ENCODE results near the gene LTN1.
"Not testable (repeated sequence)": the region's sequence is repeated elsewhere in the genome, so short reads cannot be mapped to it uniquely, and the experiment has no call there.

Gene LTN1, protein sequence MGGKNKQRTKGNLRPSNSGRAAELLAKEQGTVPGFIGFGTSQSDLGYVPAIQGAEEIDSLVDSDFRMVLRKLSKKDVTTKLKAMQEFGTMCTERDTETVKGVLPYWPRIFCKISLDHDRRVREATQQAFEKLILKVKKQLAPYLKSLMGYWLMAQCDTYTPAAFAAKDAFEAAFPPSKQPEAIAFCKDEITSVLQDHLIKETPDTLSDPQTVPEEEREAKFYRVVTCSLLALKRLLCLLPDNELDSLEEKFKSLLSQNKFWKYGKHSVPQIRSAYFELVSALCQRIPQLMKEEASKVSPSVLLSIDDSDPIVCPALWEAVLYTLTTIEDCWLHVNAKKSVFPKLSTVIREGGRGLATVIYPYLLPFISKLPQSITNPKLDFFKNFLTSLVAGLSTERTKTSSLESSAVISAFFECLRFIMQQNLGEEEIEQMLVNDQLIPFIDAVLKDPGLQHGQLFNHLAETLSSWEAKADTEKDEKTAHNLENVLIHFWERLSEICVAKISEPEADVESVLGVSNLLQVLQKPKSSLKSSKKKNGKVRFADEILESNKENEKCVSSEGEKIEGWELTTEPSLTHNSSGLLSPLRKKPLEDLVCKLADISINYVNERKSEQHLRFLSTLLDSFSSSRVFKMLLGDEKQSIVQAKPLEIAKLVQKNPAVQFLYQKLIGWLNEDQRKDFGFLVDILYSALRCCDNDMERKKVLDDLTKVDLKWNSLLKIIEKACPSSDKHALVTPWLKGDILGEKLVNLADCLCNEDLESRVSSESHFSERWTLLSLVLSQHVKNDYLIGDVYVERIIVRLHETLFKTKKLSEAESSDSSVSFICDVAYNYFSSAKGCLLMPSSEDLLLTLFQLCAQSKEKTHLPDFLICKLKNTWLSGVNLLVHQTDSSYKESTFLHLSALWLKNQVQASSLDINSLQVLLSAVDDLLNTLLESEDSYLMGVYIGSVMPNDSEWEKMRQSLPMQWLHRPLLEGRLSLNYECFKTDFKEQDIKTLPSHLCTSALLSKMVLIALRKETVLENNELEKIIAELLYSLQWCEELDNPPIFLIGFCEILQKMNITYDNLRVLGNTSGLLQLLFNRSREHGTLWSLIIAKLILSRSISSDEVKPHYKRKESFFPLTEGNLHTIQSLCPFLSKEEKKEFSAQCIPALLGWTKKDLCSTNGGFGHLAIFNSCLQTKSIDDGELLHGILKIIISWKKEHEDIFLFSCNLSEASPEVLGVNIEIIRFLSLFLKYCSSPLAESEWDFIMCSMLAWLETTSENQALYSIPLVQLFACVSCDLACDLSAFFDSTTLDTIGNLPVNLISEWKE (N-terminal part only)

DNA sequence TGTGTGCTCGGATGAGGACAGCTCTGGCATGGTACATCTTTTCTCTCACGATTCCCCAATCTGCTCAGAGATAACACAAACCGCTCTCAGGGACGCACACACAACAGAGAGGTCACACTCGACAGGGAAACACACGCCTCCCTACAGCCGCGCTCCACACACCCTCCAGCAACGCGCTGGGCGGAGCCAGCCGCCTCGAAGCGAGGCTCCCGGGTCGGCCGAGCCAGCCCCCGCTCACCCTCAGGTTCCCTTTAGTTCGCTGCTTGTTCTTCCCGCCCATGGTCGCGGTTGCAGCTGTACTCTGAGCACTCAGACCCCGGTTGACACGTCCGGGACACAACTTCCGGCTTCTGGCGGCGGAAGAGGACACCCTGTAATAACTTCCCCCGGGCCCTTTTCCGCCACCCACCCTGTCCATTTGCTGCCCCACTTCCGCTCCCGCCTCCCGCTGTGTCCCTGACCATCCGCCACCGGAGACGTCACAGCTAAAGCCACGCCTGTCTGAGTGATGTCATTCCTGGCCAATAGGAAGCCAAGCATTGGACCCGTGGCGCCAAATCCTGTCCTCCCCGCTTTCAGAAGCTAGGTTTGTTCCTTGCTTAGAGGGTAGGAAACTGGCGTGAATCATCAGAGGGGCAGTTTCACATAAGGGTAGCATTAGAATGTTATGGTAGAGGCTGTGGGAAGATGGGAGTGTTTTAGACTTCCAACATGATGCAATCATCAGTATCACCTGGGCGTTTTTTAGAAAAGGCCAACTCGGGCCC lies at the start of gene LTN1:
LTN1 (minus strand) TSS at position 352 of the 767 bp plus-strand sequence; CDS start at position 280, 72 bp downstream.
- DNase-seq (ENCODE audit: low spot score): peak; percentile 97

DNA sequence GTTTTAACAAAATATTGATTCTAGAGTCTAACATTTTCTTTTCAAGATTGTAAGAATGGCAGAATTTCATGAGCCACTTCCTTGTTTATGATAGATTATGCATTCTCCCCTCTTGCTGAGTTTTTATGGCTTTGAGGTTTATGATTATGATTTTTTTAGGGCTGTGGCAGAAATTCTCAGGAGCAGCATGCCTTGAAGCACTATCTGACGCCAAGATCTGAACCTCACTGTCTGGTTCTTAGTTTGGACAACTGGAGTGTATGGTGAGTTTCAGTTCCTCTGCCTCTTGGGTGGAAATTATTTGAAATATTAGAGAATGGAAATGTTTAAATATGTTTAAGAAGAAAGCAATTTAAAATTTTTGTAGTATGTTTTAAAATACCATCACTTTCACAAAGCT lies 42.0 kb upstream of the LTN1 start:
- DNase-seq (ENCODE audit: low spot score): no peak

DNA sequence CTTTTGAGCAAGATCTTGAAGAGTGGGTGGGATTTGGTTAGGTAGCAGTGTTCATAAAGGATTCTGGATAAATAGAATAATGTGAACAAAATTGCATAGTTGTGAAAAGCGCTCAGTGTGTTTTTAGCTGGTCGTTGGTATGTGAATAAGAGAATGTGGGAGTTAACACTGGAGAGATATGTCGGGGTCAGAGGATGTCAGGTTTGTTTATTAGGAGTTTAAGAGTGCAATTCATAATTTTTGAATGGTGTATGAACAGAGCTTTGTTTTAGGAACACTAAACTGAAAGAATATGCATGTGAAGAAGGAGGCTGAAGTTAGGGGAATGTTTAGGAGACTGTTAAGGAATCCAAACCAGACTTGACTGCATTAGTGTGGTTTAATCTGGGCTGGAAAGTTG lies 41.2 kb upstream of the LTN1 start:
- DNase-seq (ENCODE audit: low spot score): no peak

DNA sequence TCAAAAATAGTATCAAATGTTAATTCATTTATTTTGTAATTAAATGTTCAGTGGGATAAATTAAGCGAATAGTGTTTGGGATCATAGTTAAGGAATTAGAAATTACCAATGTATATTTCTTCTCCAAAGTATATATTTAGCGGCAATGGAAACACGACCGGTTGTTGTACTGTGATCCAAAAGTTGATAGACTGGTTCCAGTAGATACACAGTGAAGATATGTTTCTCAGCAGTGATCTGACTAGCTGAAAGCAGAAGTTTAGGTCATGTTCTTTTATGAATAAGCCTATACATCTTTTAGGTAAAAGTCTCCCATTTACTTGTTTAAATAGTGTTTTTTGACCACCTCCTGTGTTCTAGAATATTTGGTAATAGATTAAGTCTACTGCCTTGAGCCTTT lies 40.6 kb upstream of the LTN1 start:
- no peak for DNase-seq (ENCODE audit: low spot score)

DNA sequence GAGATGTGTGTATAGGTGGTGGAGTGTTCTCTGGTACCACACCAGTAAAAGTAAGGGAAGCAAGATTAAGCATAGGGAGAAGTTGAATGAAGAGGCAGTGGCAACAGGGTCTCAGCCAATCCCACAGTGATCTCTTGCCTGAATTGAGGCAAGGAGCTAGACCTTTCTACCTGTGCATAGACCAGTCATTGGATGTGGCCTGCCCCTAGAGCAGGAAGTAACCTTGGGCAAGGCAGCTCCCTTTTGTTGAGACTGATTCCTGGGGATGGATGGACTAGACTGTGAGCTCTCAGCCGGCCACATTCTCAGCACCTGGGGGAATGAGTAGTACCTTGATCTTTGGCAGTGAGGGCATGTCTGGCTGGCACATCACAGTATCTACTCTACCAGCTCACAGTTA lies 38.2 kb upstream of the LTN1 start:
- DNase-seq (ENCODE audit: low spot score): no peak

DNA sequence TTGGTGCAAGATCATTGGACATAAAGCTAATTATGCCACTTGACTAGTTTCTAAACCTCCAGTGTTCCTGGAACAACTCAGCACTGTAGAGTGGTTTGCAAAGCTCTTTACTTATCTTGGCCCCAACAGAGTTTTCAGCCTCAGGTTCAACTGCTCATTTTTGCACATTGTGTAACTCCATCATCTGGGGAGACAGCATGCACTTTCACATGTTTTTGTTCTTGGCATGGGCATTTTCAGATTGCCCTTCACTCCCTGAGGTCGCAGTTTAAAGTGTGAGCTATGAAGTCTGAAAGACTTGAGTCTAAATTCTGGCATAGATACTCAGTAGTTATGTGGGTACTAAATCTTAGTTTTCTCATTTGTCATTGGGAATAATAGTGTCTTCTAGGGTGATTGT lies 36.8 kb upstream of the LTN1 start:
- no peak for DNase-seq (ENCODE audit: low spot score)

DNA sequence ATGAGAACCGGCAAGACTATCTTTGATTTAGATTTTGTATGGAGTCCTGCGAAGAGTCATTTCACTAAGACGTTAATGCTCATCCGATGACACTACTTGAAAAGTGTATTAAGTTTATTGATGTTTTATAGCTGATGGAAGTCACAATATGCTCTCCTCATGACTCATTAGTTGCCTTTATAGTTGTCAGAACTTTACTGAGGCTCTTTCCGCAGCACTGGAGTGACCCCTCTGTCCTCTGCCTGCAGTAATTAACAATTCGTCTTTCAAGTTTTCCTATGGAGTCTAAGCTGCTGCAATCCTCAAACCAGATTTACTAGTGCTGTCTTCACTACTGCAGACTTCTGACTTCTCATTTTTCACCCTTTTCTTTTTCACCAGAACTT lies 32.6 kb upstream of the LTN1 start:
- no peak for DNase-seq (ENCODE audit: low spot score)

DNA sequence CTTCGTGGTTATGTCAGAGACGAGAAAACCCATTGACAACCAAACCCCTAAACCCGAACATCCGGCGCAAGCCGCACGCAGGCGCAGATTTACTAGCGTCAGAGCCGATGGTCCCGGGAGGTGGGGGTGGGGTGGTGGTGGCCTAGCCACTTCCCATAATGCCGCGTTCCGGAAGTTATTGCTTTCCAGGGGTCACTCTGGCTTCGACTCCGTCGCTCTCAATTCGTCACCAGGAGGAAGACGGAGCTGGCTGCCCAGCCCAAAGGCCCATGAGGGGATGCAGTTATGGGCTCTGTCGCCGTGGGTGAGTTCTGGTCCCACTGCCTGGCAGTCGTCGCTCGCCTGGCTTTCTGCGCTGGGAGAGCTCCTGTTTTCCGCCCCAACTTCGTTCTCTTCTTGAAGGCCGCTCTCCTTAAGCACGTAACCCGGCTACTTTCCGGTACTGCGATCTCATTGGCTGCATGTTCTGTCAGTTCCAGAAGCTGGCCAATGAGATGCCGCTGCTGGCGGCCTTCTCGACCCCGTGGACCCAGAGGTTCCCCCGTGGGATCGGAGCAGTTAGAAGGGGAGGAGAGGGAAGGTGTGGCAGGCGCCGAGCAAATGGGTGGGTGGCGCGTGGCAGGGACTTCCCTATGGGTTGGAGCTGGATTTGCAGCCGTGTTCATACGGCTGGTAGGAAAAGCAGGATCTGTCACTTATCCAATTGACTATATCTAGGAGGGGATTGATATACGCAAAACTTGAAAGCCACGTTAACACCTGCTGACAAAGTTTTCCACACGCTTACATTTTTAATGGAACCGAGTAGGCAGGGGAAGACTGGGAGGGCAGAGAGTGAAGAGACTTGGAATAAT lies 32.0 kb upstream of the LTN1 start, which contains the start of gene USP16:
USP16 (plus strand) TSS at position 195 of the 854 bp plus-strand sequence. CDS start 3,246 bp downstream, outside the sequence.
- peak; percentile 98 for DNase-seq (ENCODE audit: low spot score)

DNA sequence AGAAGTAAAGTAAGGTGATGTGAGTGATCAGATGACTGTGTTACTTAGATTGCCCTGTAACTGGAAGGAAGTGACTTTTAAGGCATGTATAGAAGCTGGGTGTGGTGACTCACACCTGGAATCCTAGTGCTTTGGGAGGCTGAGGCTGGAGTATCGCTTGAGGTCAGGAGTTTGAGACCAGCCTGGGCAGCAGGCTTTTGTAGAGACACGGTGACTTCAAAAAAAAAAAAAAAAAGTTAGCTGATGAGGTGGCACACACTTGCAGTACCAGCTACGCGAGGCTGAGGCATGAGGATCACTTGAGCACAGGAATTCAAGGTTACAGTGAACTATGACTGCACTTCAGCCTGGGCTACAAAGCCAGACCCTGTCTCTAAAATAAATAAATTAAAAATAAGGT lies 29.5 kb upstream of the LTN1 start:
- no peak for DNase-seq (ENCODE audit: low spot score)

DNA sequence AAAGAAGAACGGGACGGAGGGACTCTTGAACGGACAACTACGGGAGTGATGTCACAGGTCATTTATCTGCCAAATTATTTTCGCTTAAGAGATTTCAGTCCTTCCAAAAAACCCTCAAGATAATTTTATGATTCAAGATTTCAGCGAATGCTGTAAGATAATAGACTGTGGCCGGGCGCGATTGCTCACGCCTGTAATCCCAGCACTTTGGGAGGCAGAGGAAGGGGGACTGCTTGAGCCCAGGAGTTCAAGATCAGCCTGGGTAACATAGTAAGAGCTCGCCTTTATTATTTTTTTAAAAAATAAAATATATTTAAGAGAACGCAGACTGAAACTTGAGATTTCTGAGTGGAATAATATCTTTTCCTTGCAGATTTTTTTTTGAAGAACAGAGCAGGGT lies 25.9 kb upstream of the LTN1 start:
- no peak for DNase-seq (ENCODE audit: low spot score)

DNA sequence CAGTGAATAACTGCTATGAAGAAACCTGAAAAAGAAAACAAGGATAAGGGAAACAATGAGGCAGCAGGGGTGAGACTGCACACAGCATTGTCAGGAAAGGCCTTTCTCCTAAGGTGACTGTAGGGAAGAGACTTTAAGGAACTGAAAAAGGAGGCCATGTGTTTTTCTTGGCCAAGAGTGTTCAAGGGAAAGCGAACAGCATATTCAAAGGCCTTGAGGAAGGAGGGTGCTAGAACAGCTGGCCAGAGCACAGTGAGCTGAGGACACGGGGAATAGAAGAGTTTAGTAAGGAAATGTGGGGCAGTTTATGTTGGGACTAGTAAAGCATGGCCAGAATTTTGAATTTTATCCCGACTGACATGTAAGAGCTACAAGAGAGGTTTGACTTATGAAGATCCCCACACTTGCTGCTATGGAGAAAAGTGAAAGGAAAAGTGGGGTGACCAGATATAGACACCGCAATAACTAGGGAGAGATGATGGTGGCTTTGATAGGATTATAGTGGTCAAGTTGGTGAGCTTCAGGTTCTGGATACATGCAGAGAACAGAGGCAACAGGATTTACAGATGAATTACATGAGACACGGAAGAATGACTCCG lies 25.1 kb upstream of the LTN1 start:
- DNase-seq (ENCODE audit: low spot score): no peak

DNA sequence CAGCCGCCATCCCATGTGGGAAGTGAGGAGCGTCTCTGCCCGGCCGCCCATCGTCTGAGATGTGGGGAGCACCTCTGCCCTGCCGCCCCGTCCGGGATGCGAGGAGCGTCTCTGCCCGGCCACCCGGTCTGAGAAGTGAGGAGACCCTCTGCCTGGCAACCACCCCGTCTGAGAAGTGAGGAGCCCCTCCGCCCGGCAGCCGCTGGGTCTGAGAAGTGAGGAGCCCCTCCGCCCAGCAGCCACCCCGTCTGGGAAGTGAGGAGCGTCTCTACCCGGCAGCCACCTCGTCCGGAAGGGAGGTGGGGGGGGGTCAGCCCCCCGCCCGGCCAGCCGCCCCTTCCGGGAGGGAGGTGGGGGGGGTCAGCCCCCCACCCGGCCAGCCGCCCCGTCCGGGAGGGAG lies 18.6 kb upstream of the LTN1 start:
- DNase-seq (ENCODE audit: low spot score): not testable (repeated sequence)

DNA sequence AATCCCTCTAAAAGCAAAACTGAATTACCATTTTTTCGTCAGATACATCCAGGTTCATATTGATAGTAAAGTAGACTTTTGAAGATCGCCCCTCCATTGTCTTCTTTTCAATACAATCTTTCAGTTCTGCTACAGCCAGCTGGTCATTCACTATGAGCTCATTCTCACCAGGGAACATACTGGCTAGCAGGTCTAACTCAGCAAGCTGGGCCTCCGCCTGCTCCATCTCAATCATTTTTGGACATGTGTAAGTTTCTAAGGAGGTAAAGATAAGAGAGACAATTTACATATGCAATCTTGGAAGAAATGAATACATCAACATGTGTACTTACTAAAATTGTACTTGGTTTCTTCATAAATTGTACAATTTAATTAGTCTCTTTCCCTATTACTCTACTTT lies 15.7 kb upstream of the LTN1 start:
- DNase-seq (ENCODE audit: low spot score): no peak

DNA sequence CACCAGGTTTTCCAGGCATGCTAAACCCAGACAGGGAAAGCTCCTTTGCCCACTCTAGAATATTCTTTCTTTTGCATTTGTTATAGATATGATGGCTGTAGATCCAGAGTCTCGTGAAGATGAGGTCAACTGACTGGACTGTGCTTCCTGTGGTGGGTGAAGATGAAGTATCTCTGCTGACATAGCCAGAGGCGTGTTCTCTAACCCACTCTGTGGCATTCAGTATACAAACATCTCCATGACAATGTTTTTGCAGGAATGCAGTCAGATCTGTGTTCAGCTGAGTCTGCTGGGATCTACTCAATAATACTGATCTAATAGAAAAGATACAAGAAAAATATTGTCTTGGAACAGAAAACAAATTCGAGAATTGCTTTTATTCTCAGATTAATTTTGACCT lies 15.1 kb upstream of the LTN1 start:
- DNase-seq (ENCODE audit: low spot score): no peak

DNA sequence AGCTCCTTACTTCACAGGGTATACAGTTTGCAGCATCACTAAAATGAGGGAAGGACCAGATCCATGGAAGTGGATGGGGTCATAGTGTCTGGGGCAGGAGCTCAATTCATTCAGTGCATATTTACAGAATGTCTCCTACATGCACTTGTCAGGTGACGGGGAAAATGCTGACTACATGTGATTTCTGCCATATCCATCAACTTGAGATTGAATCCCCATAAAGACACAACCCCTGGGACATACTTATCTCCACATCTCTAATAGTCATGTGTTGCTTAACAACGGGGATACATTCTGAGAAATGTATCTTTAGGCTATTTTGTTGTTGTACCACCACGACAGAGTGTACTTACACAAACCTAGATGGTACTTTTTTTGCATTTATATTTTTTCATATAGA lies 14.5 kb upstream of the LTN1 start:
- DNase-seq (ENCODE audit: low spot score): no peak

DNA sequence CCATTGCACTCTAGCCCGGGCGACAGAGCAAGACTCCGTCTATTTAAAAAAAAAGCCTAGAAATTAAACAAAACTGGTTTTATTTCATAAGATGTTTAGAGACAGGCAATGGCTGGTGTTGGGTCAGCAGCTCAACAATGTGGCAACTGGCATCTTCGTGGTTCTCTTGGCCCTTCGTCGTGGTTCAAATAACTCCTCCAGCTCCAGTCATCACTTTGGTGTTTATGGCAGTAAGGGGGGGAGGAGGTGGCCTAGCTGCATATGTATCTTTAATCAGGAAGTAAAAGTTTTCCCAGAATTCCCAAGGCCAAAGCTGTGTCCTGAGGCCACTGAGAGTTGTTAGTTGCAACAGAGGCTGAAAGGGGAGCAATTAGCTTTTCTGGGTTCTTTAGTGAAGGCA lies 13.0 kb upstream of the LTN1 start:
- DNase-seq (ENCODE audit: low spot score): no peak

DNA sequence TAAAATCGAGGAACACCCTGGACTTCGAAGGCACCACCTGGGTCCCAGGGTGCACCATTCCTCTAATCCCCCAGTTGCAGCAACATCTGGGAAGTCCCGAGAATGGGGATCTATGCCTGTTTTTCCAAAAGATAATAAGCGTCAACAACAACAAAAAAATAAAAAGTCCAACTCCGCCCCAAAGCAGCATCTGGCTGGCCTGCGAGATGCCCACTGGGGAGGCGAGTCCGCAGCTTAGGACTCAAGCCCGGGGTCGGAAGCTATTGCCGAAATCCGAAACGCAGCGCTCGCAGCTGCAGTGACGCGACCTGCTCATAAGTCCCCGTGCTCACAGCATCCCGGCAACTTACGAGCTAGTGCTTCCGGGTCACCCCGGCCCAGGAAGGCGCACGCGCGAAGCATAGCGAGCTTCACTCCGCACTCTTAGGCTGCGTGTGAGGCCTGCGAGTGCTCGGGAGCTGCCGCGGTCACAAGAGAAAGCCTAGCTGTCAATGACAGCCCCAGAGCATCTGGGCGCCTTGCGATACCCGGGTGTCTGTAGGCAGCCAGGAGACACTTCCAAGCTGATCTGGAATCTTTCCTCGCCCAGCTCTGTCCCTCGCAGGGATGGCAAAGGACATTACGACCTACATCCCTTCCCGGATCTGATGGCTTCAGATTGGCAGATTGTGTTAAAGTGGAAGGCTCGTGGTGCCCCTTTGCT lies 9.9 kb upstream of the LTN1 start:
- peak; percentile 97 for DNase-seq (ENCODE audit: low spot score)

DNA sequence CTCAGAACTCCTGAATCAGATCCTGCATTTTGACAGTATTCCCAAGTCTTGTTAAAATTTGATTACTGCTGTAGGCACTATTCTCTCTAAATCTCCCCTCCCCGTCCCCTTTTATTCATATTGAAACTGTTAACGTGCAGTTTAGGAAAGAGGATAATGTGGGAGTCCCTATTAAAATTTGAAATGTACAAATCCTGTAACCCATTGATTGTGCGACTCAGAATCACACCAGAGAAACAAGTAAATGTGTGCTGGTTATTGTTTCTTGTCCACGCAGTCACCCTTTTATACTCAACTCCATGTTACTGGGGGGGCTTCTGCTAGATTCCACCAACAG lies 584 bp upstream of the LTN1 start:
- no peak for DNase-seq (ENCODE audit: low spot score)

DNA sequence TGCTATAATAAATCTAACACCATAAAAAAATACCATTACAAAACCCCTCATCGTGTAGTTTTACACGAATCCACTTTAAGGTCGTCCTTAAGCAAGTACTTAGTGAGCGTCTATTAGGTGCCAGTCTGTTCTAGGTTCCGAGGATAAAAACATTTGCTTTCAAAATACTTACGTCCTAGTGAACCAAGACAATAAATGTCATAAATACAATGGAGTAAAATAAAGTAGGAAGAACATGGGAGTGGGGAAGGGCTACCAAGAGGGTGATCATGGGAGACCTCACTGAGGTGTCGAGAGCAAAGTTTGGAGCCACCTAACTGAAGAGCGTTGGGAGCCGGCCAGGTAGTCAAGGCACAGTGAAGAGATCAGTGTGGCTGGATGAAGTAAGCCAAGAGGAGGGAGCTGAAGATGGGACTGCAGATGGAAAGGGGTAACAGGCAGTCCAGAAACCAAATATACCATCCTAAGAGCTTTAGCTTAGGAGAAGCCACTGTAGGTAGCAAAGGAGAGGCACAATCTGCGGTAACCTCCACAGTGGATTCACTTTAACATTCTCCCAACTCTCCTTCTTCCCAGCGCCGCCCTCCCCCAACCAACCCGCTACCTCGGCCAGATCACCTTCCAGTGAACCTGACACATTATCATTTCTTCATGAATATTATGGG lies 684 bp downstream of the LTN1 start:
- DNase-seq (ENCODE audit: low spot score): peak; percentile 26
